NCI-H146 (cell line): ENCODE data around the gene ARGLU1.

Experiments
- DNase-seq: peaks from one replicate; lab custom pipeline; 2025; lab: John Stamatoyannopoulos, UW

ARGLU1 gene

GRCh38 chr13:106586648-106587166, 18.8 kb upstream of the ARGLU1 start:
- no peak for DNase-seq

- DNase-seq, result no peak
Measured at GRCh38 chr13:106581225-106581624, 13.3 kb upstream of the ARGLU1 start.

DNA sequence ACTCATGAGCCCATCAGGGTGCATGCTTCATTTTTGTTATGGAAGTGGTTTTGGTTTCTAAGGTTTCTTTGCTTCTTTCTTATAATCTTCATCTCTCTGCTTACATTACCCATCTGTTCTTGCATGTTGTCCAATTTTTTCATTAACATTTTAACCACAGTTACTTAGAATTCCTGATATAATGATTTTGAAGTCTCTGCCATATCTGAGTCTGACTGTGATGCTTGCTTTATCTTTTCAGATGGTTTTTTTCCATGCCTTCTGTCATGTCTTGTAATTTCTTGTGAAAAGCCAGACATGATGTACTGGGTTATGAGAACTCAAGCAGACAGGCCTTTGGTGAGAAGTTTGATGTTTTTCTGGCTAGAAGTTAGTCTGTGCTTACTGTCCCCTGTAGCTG, 8.0 kb upstream of the ARGLU1 start:
- no peak for DNase-seq

DNA sequence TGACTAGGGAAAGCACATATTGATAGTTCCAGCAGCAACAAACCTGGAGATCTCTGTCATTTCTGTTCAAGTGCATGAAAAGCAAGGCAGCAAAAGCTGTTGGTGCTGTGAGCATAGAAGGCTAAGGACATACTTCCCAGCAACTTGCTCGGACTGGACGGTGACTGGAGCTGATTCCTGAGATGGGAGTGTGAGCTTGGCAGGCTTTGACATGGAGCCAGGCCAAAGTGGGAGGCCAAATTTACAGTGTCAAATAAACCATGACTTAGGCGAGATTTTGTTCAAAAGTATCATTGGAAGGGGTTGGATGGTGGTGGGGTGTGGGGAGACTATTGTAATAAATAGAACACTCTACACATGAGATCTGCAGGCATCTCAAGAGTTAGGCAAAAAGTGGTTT, 5.9 kb upstream of the ARGLU1 start:
- no peak for DNase-seq

DNA sequence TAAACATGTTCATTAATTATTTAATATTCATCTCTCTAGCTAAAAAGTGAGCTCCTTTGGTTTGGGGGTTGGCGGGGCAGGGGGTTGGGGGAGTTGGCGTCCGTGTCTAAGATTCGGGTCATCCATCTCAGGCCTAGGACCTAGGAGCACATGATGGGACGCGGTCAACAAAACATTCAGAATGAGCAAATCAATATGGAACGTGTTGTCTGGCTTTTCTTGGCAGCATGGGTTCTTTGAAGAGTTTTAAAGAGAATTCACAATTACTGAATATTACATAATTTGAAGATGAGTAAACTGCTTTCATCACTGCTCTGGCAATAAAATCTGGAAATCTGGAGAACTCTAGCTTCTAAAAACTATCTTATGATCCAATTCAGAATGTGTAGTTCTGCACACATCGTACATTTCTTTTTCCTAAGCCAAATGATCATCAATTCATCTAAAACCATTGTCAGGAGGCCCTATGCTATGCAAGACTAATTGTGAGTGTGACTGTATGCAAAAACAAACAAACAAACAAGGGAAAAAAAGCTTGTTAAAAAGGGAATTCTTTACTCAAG, 5.4 kb upstream of the ARGLU1 start:
- no peak for DNase-seq

- peak; percentile 80 for DNase-seq
Measured at GRCh38 chr13:106570299-106570852, 2.4 kb upstream of the ARGLU1 start.

DNA sequence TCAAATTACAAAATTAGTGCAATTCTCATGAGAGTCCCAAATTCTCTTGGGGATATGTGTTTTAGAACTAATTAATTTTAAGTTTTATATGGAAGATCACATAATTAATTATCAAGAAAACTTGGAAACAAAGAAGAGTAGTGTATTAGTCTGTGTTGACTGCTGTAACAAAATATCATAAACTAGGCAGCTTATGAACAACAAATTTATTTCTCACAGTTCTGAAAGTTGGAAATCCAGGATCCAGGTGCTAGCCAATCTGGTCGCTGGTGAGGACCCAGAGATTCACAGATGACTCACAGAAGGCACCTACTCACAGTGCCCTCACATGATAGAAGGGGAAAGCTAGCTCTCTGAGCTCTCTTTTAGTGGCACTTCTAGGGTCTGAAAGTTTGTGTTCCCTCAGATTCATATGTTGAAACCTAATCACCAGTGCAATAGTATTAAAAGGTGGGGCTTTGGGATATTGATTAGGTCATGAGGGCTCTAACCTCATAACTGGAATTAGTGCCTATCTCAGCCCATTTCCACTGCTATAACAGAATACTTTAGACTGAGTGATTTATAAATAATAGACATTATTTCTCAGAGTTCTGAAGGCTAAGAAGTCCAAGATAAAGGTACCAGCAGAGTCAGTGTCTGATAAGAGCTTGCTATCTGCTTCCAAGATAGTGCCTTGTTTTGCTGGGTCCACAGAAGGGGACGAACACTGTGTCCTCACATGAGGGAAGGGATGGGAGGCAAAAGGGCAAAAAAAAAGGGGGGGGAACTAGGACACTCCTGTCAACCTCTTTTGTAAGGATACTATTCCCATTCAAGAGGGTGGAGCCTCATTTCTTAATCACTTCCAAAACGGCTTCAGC, 1.5 kb upstream of the ARGLU1 start:
- no peak for DNase-seq

- no peak for DNase-seq
Measured at GRCh38 chr13:106568299-106569003, 514 bp upstream of the ARGLU1 start.

DNA sequence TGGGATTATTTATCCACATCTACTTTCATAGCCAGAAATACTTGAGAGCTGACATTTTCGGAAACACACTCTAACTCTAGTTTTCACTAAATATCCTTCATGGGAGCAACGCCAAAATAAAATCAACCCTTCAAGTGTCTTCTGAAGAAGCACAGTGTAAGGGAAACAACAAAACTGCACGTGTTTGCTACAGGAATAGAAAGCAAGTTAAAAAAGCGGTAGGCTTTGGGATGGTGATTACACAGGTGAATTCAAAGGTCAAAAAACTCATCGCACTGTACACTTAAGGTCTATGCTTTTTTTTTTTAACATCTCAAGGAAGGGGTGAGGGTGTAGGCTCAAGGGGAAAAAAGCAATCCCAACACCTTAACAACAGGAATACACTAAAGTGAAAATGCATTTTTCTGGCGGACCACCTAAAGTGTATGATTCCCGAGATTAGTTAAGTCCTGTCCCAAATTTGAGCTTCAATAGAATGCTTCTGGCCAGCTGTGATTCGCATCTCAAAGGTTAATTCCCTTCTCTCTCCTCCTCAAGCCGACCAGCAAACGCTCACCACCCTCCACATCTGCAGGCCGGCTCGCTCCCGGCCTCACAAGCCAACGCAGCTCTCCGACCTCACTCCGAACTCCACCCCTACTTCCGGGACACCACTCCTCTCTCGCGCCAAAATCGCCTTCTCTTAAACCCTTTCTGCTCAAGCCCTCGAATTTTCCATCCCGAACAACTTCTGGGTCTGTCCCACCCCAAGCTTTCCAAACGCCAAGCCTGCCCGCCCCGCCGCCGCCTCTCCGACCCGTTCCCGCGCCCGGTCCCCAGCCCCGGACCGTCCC, 1.1 kb downstream of the ARGLU1 start:
- DNase-seq, result peak; percentile 78

- no peak for DNase-seq
Measured at GRCh38 chr13:106565127-106565775, 2.7 kb downstream of the ARGLU1 start.

DNA sequence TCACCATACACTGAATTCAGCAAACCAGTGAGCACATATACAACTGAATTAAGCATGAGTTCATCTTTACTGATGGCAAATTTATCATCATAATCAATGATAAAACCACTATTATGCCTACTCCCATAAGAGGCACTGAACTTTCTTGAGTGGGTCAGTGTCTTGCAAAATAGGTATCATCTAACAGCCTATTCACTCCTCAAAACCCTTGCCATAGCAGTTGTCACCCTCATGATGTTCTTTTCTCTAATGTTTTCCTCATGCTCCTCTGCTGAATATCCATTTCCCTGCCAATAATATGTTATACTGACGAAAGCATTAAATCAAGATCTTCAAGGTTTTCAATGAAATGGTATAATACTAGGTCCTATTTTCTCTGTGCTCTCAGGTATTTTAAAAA, 5.6 kb downstream of the ARGLU1 start:
- DNase-seq, result no peak

DNA sequence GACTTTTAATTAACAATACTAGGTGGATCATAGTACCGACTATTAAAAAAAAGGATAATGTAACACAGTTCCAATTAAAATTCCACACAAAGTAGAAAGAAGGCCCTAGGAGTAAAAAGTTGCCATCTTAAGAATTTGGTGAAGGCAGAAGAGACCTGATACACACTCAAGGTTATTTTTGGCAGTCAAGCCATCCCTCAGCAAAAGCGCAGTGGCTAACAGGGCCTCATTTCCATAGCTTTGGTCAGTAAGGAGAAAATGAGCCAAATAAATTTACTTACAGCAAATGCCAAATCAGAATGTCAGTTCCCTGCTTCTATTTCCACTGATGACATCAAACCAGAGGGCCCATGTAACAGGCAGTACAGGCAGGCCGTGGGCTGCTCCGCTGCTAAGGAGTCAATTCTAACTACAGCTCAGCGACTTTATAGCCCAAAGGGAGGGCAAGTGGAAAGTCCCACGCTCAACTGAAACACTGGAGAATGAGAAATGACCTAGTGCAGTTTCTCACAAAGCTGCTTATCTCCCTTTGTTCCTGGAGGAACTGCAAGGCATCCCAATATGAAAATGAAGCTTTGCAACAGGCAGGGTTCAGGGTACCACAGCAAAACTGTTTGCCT, 6.3 kb downstream of the ARGLU1 start:
- DNase-seq, result no peak

DNA sequence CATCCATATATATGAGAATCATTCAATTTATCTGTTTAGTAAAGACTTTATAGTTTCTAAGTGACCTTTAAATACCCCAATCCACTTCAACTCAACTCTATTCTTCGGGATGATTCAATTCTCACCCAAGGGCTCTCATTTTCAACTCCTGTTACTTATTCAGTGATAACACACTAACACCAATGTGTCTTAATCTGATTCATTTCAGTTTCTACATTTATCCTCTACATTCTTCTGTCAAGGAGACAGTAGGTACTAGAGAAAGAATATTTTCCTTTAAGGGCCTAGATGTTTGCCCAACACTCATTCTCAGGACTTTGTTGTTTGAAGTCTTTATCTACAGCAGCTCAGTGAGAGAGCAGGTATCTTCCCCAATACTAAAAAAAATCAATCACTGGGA, 7.1 kb downstream of the ARGLU1 start:
- DNase-seq, result no peak

GRCh38 chr13:106558527-106558926, 9.4 kb downstream of the ARGLU1 start:
- DNase-seq, result no peak

DNA sequence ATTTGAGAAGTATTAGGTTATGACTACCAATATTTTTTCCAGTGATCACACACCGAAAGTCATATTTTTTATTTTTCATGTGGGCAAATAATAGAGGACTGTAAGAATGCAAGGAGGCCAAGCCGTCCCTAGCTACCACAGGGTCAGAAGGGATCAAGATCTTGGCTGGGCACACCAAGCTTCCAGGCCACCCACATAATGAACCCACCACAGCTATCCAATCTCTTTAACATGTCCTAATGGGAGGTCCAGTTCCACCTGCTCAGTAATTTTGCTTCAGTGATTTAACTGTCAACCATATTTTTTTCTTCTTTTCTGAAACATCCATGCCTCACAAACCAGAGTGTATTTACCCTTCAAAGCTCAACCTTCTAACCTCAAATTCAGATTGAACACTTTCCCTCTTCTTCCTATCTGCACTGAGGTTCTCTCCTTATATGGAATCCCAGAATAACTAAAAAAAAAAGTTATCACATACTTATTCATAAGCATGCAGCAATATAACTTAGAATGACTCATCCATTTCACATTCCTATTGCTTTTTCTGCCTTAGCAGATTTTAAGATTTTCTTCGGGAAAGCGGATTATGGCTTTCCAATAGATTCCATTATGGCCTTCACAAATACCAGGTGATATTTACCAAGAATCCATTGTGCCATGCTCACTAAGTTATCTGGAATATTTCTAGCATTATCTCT, 12.2 kb downstream of the ARGLU1 start:
- DNase-seq, result no peak

- no peak for DNase-seq
Measured at GRCh38 chr13:106551751-106552150, 16.2 kb downstream of the ARGLU1 start.

DNA sequence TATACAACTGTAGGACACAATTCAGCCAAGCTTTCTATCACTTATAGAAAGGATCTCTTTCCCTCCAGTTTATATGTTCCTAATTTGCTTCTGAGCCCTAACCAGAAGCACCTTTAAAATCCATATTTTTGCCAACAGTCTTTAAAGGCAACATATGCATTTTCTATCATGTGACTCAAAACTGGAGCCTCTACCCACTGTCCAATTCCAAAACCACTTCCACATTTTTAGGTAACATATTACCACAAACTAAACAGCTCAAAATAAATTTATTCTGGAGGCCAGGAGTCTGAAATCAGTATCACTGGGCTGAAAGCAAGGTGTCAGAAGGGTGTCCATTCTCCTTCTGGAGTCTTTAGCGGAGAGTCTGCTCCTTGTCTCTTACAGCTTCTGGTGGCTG, 16.6 kb downstream of the ARGLU1 start:
- no peak for DNase-seq

- no peak for DNase-seq
Measured at GRCh38 chr13:106550570-106551135, 17.3 kb downstream of the ARGLU1 start.

GRCh38 chr13:106548064-106548696, 19.8 kb downstream of the ARGLU1 start:
- no peak for DNase-seq
